Sigmoid colon (tissue), 4 donors: ENCODE data around the gene KIAA1217.

Experiments
- POLR2AphosphoS5 ChIP-seq, 4 donors: sonication (generic); formaldehyde crosslinking; IDR thresholded peaks; one replicate each; pipeline ENCODE4 v1.6.1; 2017; ENCODE audit warnings: antibody characterized with exemption in 4 of 4
- TF ChIP-seq, protein P1 (sequence below), 4 experiments: fragments of 450-650 bp in 3 of 4; fragments of 200-600 bp in 1 of 4; IDR thresholded peaks; one replicate each; pipeline ENCODE4 v1.5.1; 2016 to 2019; ENCODE audit warnings: antibody characterized with exemption in 4 of 4, mild to moderate bottlenecking in 3 of 4, moderate library complexity in 2 of 4

DNA sequence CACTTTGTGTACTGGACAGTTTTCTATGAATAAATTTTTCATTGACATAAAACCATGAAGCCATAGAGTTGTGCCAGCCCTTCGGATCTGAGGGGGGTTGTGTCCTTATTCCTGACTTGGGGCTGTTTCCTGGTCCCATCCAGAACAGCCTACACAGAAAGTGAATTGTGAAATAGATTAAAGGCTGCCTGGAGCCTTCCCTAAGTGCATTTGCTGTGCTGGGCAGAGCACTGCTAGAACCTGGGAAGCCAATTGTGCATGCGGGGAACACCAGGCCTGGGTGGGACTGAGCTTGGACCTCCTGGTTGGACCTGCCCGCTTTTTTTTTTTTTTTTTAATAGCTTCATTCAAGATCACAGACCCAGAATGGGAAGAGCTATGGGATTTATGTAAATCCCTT, 275.8 kb downstream of the KIAA1217 start:
- TF ChIP-seq POLR2AphosphoS5 (IDR thresholded peaks at IDR 0.05): no peak
- TF ChIP-seq, protein P1, sequence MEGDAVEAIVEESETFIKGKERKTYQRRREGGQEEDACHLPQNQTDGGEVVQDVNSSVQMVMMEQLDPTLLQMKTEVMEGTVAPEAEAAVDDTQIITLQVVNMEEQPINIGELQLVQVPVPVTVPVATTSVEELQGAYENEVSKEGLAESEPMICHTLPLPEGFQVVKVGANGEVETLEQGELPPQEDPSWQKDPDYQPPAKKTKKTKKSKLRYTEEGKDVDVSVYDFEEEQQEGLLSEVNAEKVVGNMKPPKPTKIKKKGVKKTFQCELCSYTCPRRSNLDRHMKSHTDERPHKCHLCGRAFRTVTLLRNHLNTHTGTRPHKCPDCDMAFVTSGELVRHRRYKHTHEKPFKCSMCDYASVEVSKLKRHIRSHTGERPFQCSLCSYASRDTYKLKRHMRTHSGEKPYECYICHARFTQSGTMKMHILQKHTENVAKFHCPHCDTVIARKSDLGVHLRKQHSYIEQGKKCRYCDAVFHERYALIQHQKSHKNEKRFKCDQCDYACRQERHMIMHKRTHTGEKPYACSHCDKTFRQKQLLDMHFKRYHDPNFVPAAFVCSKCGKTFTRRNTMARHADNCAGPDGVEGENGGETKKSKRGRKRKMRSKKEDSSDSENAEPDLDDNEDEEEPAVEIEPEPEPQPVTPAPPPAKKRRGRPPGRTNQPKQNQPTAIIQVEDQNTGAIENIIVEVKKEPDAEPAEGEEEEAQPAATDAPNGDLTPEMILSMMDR (IDR thresholded peaks at IDR 0.05): no peak
